Large intestine (tissue), 3 donors: ENCODE results near the gene NMNAT1. TPM values are rescaled to one million over a fixed set of nuclear protein-coding genes. Genes with fewer than 3 reads are reported as not detected.

Source experiments
- DNase-seq, 2 donors: peaks; one replicate each; pipeline versions ENCODE4 v3.0.0 to v3.0.0-alpha.2; 2013
- H3K27ac ChIP-seq: one replicate; pipeline ENCODE4 v1.5.1; 2013; ENCODE audit warnings: low read length
- H3K27me3 ChIP-seq: 2 replicates; pipeline ENCODE4 v1.6.1; 2013; ENCODE audit warnings: low read length; ENCODE audit not compliant: control insufficient read depth, insufficient read depth
- H3K36me3 ChIP-seq: 2 replicates; pipeline ENCODE4 v1.6.1; 2013; ENCODE audit warnings: low read length; ENCODE audit not compliant: control insufficient read depth, insufficient read depth
- H3K4me1 ChIP-seq: one replicate; pipeline ENCODE4 v1.6.1; 2013; ENCODE audit warnings: low read length; ENCODE audit not compliant: control insufficient read depth, insufficient read depth
- H3K4me3 ChIP-seq: one replicate; pipeline ENCODE4 v1.5.1; 2013; ENCODE audit warnings: low read length
- H3K9me3 ChIP-seq: one replicate; pipeline ENCODE4 v1.6.1; 2013; ENCODE audit warnings: mild to moderate bottlenecking, low read depth, low read length, moderate library complexity; ENCODE audit not compliant: control insufficient read depth
- WGBS: methylation state at CpG from one replicate; pipeline ENCODE4 v1.1.5; 2013; ENCODE audit warnings: low lambda C conversion rate; ENCODE audit not compliant: insufficient coverage; 5-methylcytosine and 5-hydroxymethylcytosine counted together
- polyA plus RNA-seq: library from polyadenylated mRNA; unstranded; fragments of 120-200 nt; gene quantifications from one replicate; pipeline ENCODE4 v1.2.1, GENCODE V29; 2013

Gene NMNAT1
- polyA plus RNA-seq, 1 donor = 15.2 TPM

- WGBS = 0% methylated on average over 3 of the region's 19 CpGs
- no peaks in the 10 kb centered on the region for H3K27me3 ChIP-seq
- peak in 1 of 2 donors; percentile 22 for DNase-seq
- H3K9me3 ChIP-seq = no peaks in the 10 kb centered on the region
- H3K36me3 ChIP-seq = peaks cover 14% of the 10 kb centered on the region
- peak overlapping the region; percentile 92 for H3K4me3 ChIP-seq
- peak overlapping the region; percentile 92 for H3K27ac ChIP-seq
- H3K4me1 ChIP-seq = no peaks in the 10 kb centered on the region
Measured at GRCh38 chr1:10033359-10033845, 90.1 kb downstream of the NMNAT1 start.

Other genes with a start within 250 kb of the NMNAT1 start
- 66.2 TPM for gene CLSTN1, start 119.5 kb upstream of the NMNAT1 start, polyA plus RNA-seq
- gene CTNNBIP1, start 33.2 kb upstream of the NMNAT1 start, polyA plus RNA-seq = 21.6 TPM
- 59.0 TPM for gene LZIC, start 84 bp upstream of the NMNAT1 start, polyA plus RNA-seq
- gene RBP7, start 53.8 kb downstream of the NMNAT1 start, polyA plus RNA-seq = 3.3 TPM
- 49.1 TPM for gene UBE4B, start 89.5 kb downstream of the NMNAT1 start, polyA plus RNA-seq